Activated T-cell treated with anti-CD3 and anti-CD28 coated beads for 4 hours (primary cell): ENCODE results near the gene TRIM47.

Experiments used
- DNase-seq: peaks from one replicate; pipeline ENCODE4 v3.0.0-alpha.2; 2020

TRIM47 gene, protein sequence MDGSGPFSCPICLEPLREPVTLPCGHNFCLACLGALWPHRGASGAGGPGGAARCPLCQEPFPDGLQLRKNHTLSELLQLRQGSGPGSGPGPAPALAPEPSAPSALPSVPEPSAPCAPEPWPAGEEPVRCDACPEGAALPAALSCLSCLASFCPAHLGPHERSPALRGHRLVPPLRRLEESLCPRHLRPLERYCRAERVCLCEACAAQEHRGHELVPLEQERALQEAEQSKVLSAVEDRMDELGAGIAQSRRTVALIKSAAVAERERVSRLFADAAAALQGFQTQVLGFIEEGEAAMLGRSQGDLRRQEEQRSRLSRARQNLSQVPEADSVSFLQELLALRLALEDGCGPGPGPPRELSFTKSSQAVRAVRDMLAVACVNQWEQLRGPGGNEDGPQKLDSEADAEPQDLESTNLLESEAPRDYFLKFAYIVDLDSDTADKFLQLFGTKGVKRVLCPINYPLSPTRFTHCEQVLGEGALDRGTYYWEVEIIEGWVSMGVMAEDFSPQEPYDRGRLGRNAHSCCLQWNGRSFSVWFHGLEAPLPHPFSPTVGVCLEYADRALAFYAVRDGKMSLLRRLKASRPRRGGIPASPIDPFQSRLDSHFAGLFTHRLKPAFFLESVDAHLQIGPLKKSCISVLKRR

DNA sequence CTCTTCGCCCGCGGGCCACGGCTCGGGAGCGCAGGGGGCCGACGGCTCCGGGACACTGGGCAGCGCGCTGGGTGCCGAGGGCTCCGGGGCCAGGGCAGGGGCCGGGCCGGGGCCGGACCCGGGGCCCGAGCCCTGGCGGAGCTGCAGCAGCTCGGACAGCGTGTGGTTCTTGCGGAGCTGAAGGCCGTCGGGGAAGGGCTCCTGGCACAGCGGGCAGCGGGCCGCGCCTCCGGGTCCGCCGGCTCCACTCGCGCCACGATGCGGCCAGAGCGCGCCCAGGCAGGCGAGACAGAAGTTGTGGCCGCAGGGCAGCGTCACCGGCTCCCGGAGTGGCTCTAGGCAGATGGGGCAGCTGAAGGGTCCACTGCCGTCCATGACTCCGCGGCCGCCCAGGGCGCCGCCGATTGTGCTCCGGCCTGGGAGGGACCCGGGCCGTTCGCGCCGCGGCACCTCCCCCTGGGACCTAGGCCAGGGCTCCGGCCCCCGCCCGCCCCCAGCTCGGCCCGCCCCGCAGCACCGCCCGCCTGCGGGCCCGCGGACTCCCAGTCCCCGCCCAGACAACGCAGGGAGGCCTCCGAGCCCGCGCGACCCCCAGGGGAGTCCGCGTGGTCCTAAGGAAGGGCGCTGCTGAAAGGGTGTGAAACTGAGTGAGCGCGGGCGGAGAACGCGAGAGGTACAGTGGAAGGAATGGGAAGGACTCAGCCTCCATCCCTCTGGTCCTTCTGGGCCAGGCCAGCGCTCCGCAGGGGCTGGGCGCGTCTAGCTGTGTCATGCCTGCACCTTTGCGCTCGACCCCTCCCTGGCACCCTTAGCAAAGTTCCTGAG lies at the start of gene TRIM47:
Gene TRIM47 (minus strand): TSS at position 408 of the 825 bp plus-strand sequence. CDS start 33 bp downstream, at position 375.
- no peak for DNase-seq

DNA sequence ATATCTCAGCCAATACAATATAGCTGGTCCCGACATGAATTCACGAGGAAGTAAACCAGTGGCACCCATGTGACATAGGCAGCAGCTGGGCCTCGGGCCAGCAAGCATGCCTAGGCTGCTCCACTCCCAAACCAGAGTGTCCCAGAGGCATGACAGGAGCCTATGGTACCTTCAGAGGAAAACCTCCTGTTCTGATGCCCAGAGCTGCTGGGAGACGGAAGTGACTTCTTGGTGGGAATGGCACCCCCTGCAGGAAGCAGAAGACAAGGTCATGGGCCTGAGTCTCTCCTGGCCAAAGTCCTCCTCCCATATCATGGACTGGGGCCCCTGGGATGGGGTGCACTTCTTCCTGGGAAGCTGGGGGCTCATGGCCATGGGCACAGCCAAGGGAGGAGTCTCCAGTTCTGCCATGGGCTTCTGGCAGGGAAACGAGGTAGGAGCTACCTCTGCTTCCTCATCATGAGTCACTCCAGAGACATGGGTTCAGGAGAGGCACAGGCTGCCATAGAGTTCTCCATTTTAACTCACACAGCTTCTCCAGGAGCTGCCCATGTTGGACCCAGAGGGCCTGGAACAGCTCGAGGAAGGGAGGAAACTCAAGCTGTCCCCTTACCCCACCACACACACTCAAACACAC lies 49.0 kb upstream of the TRIM47 start:
- DNase-seq: no peak

DNA sequence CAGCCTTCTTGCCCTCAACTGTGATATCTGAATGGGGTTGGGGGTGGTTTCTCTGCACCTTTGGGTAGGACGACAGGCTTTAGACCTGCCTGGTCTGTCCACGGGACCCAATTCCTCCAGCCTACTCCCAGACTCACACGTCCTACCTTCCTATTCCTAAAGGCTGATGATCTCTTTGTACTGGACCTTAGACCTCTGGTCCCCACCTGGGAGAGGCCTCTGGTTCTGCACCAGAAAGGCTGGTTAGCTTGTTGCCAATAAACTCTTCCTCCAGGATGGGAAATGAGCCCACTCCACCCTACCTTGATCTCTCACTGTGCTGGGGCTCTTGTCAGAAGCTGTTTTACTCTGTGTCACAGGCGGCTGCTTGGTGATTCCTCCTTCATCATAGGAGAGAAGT lies 48.1 kb upstream of the TRIM47 start:
- no peak for DNase-seq

DNA sequence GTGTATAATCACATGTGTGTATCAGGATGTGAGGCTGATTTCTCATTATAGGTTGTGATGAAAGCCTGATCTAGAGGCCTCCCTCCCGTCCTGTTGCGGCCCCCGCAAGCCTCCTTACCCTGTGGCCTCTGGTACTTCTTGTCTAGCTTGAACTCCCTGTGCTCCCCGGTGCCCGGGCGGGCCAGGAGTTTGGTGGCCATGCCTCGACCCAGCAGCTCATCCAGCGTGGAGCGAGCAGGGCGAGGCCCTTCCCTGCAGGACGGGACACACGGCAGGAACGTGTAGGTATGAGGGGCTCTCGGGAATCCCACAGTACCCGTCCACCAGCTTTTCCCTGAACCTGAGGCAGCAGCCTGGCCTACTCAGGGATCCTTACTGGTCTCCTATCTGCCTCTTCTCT lies 47.5 kb upstream of the TRIM47 start:
- DNase-seq: no peak

DNA sequence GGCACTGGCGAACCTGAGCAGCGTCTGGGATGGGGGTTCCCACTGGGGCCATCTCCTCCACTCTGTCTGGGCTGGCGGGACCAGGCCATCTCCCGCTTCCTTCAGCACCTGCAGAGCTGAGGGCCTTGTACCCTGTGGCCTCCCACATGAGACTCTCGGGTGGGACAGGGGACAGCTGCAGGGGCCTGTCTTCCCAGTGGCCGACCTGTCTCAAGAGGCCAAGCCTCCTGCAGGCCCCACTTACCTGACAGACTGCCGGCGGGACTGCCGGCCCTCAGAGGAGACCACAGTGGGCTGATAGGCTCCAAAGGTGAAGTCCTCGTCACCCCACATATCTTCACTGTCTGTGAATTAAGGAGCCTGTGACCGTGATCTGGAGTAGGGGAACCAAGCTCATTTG lies 46.7 kb upstream of the TRIM47 start:
- no peak for DNase-seq

DNA sequence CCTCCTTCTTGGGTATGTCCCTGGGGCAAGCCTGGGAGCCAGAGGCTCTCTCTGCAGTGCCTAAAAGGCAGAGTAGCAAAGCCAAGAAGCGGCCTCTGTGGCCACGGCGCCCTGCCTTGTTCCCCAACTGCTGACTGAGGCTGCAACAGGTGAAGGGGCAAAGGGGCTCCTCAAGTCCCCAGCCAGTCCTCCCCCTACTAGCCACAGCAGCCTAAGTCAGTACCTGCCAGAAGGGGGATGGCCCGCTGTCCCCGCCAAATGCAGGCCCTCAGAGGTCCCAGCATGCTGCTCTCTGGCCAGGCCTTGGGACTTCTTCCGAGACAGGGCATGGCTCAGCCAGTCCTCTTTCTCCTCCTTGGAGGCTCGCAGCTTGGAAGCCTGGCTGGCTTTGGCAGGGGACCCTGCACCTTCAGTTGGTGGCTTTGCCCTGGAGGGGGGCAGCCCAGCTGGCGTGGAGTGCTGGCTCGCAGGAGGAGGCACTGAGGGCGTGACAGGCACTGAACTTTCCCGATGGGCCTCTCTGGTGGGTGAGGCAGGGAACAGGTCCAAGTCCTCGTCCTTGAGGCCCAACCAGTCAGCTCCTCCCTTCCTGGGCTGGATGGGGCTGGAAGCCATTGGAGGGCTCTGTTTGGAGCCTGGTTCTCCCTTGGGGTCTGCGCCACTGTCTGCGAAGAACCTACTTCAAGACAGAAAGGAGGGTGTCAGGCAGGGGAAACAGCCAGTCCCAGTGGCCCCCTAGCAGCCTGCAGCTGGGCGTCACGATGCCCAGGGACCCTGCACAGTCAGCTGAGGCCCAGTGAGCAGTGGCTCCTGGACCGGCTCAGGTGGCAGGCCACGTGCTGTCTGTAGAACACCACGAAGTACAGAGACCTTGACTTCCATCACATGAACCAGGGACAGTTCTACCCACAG lies 44.8 kb upstream of the TRIM47 start:
- DNase-seq: no peak

DNA sequence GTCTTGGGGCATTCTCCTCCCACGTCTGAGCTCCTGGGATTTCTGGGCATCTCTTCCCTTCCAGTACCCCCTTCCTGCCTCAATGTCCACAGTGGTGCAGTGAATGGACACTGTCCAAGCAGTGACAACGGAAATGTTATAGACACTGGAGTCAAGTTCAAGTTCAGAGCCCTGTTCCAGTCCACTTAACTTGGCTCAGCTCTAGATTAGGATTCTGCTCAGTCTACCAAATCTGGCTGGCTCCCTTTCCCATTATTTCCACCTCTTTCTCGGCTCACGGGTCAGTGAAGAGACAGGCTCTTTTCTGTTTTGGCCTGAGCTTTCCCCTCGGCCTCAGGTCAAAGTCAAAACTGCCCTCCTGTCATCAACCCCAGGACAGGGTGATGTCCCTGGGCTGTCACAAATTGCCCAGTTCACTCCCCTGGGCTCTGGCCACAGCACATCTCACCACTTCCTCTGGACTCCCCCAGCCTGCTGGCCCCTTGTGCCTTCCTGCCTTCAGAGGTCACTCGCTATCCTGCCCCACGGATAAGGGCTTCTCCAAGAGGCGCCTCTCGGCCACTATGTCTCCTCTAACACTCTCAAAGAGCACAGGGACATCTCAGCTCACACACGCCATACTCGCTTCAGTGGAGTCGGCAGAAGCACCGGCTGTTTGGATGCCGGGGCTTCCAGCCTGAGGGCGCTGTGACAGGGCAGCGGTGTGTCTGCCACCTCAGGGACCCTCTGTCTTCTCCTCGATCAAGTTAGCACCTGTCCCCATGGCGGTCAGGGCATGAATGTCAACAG lies 44.0 kb upstream of the TRIM47 start:
- DNase-seq: no peak

DNA sequence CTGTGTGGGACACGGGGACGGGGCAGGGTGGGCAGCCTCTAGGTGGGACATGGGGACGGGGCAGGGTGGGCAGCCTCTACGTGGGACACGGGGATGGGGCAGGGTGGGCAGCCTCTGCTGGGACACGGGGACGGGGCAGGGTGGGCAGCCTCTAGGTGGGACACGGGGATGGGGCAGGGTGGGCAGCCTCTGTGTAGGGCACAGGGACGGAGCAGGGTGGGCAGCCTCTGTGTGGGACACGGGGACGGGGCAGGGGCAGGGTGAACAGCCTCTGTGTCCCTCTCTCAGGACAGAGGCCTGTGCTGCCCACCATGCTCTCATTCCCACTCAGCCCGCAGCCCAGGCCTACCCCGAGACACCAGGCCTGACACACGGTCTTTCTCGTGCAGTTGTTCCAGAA lies 43.2 kb upstream of the TRIM47 start:
- no peak for DNase-seq

DNA sequence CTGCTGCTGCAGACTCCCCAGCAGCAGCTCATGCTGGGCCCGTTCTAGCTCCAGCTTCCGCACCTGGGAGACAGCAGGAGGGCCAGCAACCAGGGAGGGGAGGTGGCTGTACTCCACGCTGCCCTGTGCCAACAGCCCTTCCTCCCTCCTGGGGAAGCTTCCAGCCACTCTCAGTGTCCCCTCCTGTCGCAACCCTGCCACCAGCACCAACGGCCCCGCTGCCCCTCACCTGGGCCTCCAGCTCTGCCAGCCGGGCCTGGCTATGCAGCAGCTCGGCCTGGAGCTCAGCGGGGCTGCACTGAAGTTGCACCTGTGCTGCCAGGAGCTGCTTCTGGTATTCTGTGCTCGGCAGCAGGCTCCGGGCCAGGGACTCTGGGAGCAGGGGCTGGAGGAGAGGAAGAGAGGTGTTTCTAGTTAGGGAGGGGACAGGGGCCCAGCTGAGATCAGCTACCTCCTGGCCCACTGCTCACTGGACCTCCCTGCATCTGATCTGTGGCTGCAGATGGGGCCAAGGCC lies 41.7 kb upstream of the TRIM47 start:
- no peak for DNase-seq

DNA sequence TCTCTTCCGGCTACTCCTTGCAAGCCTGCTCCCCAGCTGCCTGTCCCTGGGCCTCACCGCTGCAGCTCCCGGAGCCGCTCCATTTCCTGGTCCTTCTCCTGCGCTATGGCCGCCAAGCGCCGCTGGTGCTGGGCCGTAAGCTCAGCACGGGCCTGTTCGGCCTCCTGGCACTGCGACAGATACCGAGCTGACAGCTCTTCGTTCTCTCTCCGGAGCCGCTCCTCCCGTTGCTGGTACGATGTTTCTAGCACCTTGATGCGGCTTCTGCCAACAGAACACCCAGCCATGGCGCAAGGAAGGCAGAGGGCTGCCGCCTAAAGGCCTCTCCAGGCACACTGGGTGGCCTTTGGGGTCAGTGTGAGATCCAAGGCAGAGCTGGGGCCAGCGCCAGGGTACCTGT lies 41.2 kb upstream of the TRIM47 start:
- DNase-seq: no peak

DNA sequence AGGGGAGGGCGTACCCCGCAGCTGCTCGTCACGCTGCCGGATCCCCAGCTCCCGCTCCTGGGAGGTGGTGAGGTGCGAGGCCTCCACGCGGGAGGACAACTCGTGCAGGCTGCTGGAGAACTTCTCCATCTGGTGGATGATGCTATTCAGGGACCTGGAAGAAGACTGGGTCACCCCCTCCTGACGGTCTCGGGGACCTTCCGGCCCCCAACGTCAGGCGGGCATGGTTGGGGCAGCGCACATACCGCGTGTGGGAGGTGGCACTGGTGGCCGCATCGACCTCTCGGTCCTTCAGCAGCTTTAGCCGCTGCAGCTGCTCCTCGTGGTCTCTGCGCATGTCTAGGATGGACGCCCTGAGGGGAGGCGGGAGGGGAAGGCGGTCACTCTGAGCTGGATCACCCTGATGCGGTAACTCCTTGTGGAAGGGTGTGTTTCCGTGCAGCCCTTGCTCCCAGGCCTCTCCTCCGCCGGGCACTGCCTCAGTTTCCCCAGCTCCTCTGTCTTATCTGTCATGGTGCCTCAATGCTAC lies 39.6 kb upstream of the TRIM47 start:
- DNase-seq: no peak

DNA sequence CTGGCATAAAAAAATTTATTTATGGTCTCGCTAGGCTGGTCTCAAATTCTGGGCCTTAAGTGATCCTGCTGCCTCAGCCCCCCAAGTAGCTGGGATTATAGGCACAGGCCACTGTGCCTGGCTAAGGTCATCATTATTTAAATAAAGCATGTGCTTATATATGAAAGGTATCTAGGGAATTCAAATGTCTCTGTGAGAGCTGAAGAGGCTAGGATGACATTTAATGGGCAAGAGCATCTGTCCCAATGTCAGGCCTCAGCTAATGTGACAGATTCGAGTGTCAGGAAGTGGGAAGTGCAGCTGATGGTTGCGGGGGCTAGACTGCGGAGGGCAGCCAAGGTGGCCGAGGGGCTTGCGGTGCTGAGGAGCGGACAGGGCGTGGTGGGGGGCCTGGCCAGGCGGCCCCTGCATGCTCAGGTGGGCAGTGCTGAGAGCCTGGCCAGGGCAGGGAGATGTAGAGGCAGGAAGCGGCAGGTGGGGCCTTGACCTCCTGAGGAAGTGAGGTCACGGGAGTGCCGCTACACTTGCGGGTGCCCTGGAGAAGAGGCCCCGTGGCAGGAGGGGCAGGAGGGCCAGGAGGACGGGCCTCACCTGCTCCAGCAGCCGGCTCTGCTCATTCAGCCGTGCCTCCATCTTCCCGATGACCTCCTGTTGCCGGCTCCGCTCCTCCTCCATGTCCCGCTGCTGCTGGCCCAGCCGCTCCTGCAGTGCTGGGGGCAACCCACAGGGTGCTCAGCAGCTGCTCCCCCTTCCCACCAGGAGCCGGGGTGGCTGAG lies 38.9 kb upstream of the TRIM47 start:
- no peak for DNase-seq

DNA sequence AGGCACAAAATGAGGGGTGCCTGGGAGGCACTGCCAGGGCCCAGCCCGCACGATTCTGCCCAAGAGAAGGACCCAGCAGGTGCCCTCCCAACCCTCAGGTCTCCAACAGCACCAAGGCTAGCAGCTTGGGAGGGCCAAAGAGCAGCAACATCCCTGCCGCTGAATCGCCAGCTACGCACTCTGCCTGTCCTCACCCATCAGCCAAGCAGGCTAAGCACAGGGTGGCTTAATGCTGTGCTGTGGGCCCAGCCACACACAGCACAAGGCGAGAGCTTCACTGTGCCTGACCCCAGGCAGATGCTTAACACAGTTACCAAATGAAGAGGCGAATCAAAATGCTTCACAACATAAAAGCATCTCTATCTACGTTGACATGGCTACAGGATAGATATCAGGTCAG lies 36.9 kb upstream of the TRIM47 start:
- no peak for DNase-seq

DNA sequence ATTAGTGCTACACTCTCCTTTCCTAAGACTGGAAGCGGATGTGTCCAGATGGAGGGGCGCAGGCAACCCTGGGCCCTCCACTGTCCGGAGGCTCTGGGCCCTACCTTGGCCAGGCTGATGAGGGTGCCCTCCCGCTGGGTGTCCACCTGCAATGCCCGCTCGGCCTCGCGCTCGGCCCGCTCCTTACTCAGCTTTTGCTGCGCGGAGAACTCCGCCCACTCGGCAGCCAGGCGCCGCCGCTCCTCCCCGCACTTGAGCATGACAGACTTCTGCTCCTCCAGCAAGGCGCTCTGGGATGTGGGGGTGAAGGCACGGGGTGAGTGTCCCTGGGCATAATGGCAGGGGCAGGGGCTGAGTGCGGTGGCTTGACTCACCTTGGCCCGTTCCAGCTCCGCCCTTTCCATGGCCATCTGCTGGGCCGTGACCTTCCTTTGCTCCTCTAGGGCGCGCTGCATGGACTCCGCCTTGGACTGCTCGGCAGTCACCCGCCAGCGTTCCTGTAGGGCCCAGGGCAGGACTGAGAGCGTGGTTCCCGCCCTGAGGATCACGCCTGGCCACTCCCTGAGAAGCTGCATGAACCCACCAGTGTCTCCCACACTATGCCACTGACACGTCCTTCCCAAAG lies 36.4 kb upstream of the TRIM47 start:
- DNase-seq: no peak

DNA sequence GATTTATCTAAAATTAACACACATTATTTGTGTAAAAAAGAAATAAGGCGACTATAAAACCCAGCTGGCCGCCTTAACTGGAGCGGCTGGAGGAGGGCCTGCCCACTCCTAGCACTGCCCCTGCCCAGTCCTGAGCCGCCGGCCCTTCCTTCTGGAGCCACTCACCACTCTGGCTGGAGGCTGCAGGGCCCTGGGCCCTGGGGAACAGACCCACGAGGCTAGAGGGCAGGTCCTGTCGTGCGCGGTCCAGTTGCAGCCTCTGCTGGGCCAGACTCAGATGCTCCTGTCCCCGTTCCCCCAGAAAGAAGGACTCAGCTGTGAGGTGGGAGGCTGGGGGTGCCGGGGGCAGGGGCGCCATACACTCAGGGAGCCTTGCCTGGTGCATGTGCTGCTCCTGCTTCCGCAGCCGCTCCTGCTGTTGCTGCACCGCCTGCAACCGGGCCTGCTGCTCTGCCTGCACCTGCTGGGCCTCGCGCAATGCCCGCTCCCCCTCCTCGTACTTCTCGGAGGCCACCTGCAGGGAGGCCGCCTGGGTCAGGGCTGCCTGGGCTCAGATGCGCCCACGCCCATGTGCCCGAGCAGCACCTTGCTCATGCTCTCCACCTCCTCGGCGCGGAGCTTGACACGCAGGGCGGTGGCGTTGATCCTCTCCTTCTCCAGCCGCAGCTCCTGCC lies 35.3 kb upstream of the TRIM47 start:
- no peak for DNase-seq

DNA sequence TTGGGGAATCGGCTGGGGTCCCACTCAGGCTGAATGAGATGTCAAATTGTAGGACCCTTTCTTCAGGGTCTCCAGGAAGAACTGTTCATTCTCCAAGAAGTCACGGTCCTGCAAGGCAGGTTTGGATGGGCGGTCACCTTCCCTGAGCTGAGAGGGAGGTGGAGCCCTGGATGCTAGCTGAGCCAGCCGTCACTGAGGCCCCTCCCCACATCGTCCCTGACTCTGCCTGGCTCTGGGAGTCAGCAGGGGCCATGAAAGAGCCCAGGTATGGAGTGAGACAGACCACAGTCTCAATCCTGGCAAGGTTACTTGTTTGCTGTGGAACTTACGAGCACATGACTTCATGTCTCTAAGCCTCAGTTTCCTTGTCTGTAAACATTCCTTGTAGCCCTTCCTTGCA lies 32.3 kb upstream of the TRIM47 start:
- DNase-seq: no peak

DNA sequence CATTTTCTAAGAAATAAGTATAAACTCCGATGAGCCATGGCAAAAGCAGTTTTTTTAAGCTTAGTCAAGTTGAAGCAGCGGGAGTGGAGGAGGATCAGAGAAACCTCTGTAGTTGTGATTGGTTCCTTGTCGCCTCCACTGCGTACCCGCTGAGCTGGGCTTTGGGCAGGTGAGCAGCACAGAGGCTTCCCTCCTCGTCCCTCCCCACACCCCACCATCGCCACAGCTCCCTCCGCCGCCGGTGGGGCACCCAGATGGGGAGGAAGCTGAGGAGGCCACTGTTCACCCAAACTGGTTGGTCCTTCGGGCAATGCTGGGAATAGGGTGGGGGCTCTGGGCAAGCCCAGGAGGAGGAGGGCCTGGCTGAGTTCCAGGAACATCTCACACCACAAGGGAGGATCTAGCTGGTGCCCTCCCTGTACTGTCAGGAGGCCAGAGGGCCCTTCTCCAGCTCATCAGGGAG lies 31.5 kb upstream of the TRIM47 start:
- no peak for DNase-seq

DNA sequence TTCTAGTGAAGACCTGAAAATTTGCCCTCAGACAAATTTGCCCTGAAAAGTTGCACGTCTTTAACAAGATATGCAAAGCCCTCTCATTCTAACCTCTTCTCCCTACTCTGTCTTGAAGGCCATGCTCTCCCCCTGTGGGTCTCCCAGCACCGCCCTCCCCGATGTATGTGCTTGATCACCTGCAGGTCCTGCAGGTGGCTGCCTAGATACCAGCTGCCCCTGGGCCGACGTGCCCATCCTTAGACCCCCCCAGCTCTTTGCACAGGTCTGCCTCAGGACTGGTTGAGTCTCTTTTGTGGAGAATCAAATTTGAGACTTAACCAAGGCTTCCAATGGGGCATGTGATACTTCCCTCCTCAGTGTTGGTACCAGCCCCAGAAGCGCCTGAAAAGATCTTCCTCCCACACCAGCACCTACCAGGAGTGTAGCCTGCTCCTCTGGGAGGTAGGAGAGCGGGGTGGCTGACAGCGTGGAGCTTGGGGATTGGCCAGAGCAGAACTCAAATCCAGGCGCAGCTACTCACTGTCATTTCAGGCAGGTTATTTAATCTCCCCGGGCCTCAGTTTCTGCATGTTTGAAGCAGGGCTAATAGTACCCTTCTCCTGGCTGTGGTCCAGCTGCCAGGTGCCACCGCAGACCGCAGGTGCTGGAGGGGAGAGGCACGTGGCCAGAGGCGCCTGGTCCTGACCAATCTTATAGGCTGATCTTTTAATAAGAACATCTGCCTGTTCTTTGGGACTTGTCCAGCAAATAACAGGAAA lies 30.9 kb upstream of the TRIM47 start:
- no peak for DNase-seq
